ENCODE data around the gene GABRB3. TPM values are rescaled to one million over a fixed set of nuclear protein-coding genes. Genes with fewer than 3 reads are reported as not detected.

GABRB3 gene
- total and polyA plus RNA-seq, 2 of the 8 experiments (the other 6 are each of a cell fraction or from before 2014, with no cell fraction given): 98.8 to 163 TPM

GRCh38 chr15:26551473-26551872, 221.4 kb downstream of the GABRB3 start (continued):
- TF ChIP-seq SUZ12 (IDR thresholded peaks at IDR 0.05; ENCODE audit: low read length) (no peak), TEAD4 (IDR thresholded peaks at IDR 0.05; ENCODE audit: low read depth, low read length) (no peak), KDM1A (IDR thresholded peaks at IDR 0.05; ENCODE audit: borderline replicate concordance, low read length) (no peak), MAFK (IDR thresholded peaks at IDR 0.05; ENCODE audit: low read depth, low read length) (no peak), RFX5 (IDR thresholded peaks at IDR 0.05; ENCODE audit: borderline replicate concordance, low read depth, low read length) (no peak), CHD2 (IDR thresholded peaks at IDR 0.05; ENCODE audit: low read length) (no peak)

All from H1 (cell line).